Effector CD8-positive, alpha-beta T cell (primary cell): Measurements from ENCODE around the gene IFNG-AS1.
A peak's percentile ranks its signal among the peaks of the same experiment; 100 is the strongest.

Experiments
- DNase-seq: peaks from one replicate; lab custom pipeline; 2025; lab: John Stamatoyannopoulos, UW

IFNG-AS1 gene

GRCh38 chr12:68037616-68038255 lies 48.5 kb downstream of the IFNG-AS1 start:
- DNase-seq = no peak

- DNase-seq = no peak
Observed at GRCh38 chr12:68038650-68039049, 49.4 kb downstream of the IFNG-AS1 start.

- peak; percentile 34 for DNase-seq
Observed at GRCh38 chr12:68040450-68041075, 51.3 kb downstream of the IFNG-AS1 start.

- no peak for DNase-seq
Observed at GRCh38 chr12:68042212-68042699, 53.0 kb downstream of the IFNG-AS1 start.

- no peak for DNase-seq
Observed at GRCh38 chr12:68043435-68043834, 54.2 kb downstream of the IFNG-AS1 start.

- no peak for DNase-seq
Observed at GRCh38 chr12:68048648-68049297, 59.5 kb downstream of the IFNG-AS1 start.

GRCh38 chr12:68056300-68056699 lies 67.1 kb downstream of the IFNG-AS1 start:
- no peak for DNase-seq

GRCh38 chr12:68063900-68064590 lies 74.8 kb downstream of the IFNG-AS1 start:
- DNase-seq = no peak

- no peak for DNase-seq
Observed at GRCh38 chr12:68065163-68065562, 75.9 kb downstream of the IFNG-AS1 start.

- DNase-seq = no peak
Observed at GRCh38 chr12:68065687-68066086, 76.4 kb downstream of the IFNG-AS1 start.

- DNase-seq = no peak
Observed at GRCh38 chr12:68067762-68068376, 78.6 kb downstream of the IFNG-AS1 start.

- no peak for DNase-seq
Observed at GRCh38 chr12:68069275-68069674, 80.0 kb downstream of the IFNG-AS1 start.
